ENCODE data around the gene PTPRN2.

DNA sequence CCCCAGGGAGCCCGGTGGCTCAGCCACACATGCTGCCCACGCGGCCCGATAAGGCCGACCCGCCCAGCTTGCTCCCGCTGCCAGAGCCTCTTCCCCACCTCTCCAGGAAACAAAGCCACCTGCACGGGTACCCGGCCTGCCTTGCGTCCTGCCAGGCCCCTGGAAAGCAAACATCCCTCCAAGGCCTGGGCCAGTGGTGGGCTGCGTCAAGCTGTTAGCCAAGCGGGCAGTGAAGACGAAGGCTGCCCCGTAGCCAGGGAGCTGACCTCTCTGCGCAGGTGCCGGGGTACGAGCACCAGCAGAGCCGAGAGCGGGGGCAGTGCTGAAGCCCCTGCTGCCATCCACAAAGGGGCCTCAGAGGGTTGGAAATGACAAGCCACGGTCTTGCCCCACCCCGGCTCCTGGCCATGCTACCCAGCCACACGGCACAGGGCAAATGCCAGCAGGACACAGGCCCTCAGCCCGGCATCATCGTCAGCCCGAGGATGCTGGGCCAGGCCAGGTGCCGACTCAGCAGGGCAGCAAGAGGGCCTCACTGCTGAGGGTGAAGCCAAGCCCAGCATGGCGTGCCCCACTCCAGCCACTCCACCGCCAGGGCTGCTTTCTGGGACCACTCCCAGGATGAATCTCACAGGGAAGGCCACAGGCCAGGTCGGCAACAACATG is 140.0 kb downstream of the PTPRN2 start:
- TF ChIP-seq, protein P1, sequence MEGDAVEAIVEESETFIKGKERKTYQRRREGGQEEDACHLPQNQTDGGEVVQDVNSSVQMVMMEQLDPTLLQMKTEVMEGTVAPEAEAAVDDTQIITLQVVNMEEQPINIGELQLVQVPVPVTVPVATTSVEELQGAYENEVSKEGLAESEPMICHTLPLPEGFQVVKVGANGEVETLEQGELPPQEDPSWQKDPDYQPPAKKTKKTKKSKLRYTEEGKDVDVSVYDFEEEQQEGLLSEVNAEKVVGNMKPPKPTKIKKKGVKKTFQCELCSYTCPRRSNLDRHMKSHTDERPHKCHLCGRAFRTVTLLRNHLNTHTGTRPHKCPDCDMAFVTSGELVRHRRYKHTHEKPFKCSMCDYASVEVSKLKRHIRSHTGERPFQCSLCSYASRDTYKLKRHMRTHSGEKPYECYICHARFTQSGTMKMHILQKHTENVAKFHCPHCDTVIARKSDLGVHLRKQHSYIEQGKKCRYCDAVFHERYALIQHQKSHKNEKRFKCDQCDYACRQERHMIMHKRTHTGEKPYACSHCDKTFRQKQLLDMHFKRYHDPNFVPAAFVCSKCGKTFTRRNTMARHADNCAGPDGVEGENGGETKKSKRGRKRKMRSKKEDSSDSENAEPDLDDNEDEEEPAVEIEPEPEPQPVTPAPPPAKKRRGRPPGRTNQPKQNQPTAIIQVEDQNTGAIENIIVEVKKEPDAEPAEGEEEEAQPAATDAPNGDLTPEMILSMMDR (conservative IDR thresholded peaks at IDR 0.05), result no peak
- peak; percentile 81; the same call in 1 of the 2 replicates for TF ChIP-seq EZH2 (IDR thresholded peaks at IDR 0.05; ENCODE audit: low read depth)

Data from PC-9 (cell line).